Osteoblast (primary cell): Measurements from ENCODE around the gene BIRC6. TPM values are rescaled to one million over a fixed set of nuclear protein-coding genes. Genes with fewer than 3 reads are reported as not detected.
A peak's percentile ranks its signal among the peaks of the same experiment; 100 is the strongest.

ENCODE experiments used
- DNase-seq: peaks from one replicate; pipeline ENCODE4 v3.0.0; 2011; ENCODE audit warnings: low spot score, mixed read lengths; ENCODE audit not compliant: insufficient read length; ENCODE audit errors: missing footprints
- H2AFZ ChIP-seq: 2 replicates; pipeline ENCODE4 v1.6.0; 2011; ENCODE audit warnings: mild to moderate bottlenecking, low read length
- H3K27ac ChIP-seq: 2 replicates; pipeline ENCODE4 v1.5.1; 2011; ENCODE audit warnings: mild to moderate bottlenecking, low read depth, low read length, moderate library complexity
- H3K27me3 ChIP-seq: 2 replicates; pipeline ENCODE4 v1.6.0; 2012; ENCODE audit warnings: mild to moderate bottlenecking, control low read depth, inconsistent platforms, low read length, moderate library complexity; ENCODE audit not compliant: insufficient read depth
- H3K36me3 ChIP-seq: 2 replicates; pipeline ENCODE4 v1.5.1; 2011; ENCODE audit warnings: mild to moderate bottlenecking, low read length, control low read depth, moderate library complexity; ENCODE audit not compliant: insufficient read depth
- H3K4me1 ChIP-seq: 2 replicates; pipeline ENCODE4 v1.5.1; 2011; ENCODE audit warnings: mild to moderate bottlenecking, low read length, control low read depth, moderate library complexity; ENCODE audit not compliant: insufficient read depth
- H3K4me2 ChIP-seq: 2 replicates; pipeline ENCODE4 v1.6.0; 2011; ENCODE audit warnings: mild to moderate bottlenecking, low read length; ENCODE audit not compliant: insufficient read depth
- H3K4me3 ChIP-seq: fragments of 200-600 bp; sonication (generic); 3 replicates; pipeline ENCODE4 v1.5.1; 2012; ENCODE audit warnings: mild to moderate bottlenecking, low read length, inconsistent platforms; ENCODE audit not compliant: insufficient read depth
- H3K79me2 ChIP-seq: 2 replicates; pipeline ENCODE4 v1.6.0; 2012; ENCODE audit warnings: mild to moderate bottlenecking, low read length, control low read depth, inconsistent platforms; ENCODE audit not compliant: insufficient read depth
- H3K9me3 ChIP-seq: 2 replicates; pipeline ENCODE4 v1.5.1; 2011; ENCODE audit warnings: low read depth, low read length, control low read depth
- H4K20me1 ChIP-seq: 2 replicates; pipeline ENCODE4 v1.6.0; 2012; ENCODE audit warnings: mild to moderate bottlenecking, low read length, control low read depth; ENCODE audit not compliant: insufficient read depth
- CTCF ChIP-seq: IDR thresholded peaks from 2 replicates; pipeline ENCODE4 v1.5.1; 2011; ENCODE audit warnings: mild to moderate bottlenecking, low read depth, low read length, moderate library complexity; ENCODE audit errors: extremely low read depth
- total RNA-seq: library from RNA; depleted of rRNA; stranded (reverse); fragments of >200 nt; gene quantifications from 2 replicates; pipeline ENCODE4 v1.2.3, GENCODE V29; 2012

Gene BIRC6
- total RNA-seq, 1 donor: 144 TPM

- Histone ChIP-seq H3K79me2 (no peaks in the 10 kb centered on the region), H3K4me2 (no peak overlapping the region), H2AFZ (no peak overlapping the region), H3K27ac (no peak overlapping the region), H3K27me3 (no peaks in the 10 kb centered on the region), H3K36me3 (peaks cover 7% of the 10 kb centered on the region), H4K20me1 (no peaks in the 10 kb centered on the region), H3K4me1 (no peaks in the 10 kb centered on the region), H3K9me3 (no peaks in the 10 kb centered on the region), H3K4me3 (no peak overlapping the region)
- TF ChIP-seq CTCF: peak; percentile 69
- DNase-seq: peak; percentile 41
These were observed 197.1 kb downstream of the BIRC6 start for GRCh38 chr2:32553829-32554432.

GRCh38 chr2:32558492-32558891, 201.7 kb downstream of the BIRC6 start:
- H3K79me2 ChIP-seq: no peaks in the 10 kb centered on the region
- H3K4me1 ChIP-seq: no peaks in the 10 kb centered on the region
- H2AFZ ChIP-seq: no peak overlapping the region
- no peaks in the 10 kb centered on the region for H3K27me3 ChIP-seq
- H3K9me3 ChIP-seq: no peaks in the 10 kb centered on the region
- peaks cover 12% of the 10 kb centered on the region for H3K36me3 ChIP-seq
- H4K20me1 ChIP-seq: no peaks in the 10 kb centered on the region
- no peak overlapping the region for H3K4me3 ChIP-seq
- no peak for TF ChIP-seq CTCF
- DNase-seq: no peak
- H3K27ac ChIP-seq: no peak overlapping the region
- no peak overlapping the region for H3K4me2 ChIP-seq

DNA sequence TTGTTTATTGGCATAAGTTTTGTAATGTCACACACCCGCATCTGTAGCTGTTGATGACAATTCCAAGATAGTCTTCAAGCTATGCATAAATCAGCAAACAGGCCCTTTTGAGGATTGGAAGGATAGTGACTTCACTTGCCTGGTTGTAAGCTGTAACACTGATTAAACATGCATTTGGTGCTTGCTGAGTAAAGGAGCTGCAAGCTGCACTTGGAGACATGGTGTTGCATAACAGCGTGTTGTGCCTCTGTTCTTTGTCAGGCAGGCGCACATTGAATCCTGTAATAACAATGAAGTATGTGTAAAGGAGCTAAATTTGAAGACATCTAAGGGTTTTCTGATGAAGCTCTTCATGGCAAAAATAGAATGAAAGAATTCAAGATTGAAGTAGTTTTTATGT, 202.3 kb downstream of the BIRC6 start:
- Histone ChIP-seq H3K9me3 (no peaks in the 10 kb centered on the region), H2AFZ (no peak overlapping the region), H3K4me2 (no peak overlapping the region), H3K27me3 (no peaks in the 10 kb centered on the region), H3K27ac (no peak overlapping the region), H3K4me3 (no peak overlapping the region), H3K36me3 (peaks cover 12% of the 10 kb centered on the region), H3K4me1 (no peaks in the 10 kb centered on the region), H4K20me1 (no peaks in the 10 kb centered on the region), H3K79me2 (peaks cover under 1% of the 10 kb centered on the region)
- no peak for TF ChIP-seq CTCF
- DNase-seq: peak; percentile 21

- Histone ChIP-seq H3K36me3 (peaks cover 26% of the 10 kb centered on the region), H3K79me2 (peaks cover 3% of the 10 kb centered on the region), H3K9me3 (peaks cover 2% of the 10 kb centered on the region), H4K20me1 (no peaks in the 10 kb centered on the region), H3K4me3 (no peak overlapping the region), H3K4me1 (no peaks in the 10 kb centered on the region), H3K27ac (no peak overlapping the region), H2AFZ (no peak overlapping the region), H3K27me3 (no peaks in the 10 kb centered on the region), H3K4me2 (no peak overlapping the region)
- no peak for DNase-seq
- no peak for TF ChIP-seq CTCF
These were observed 206.1 kb downstream of the BIRC6 start for GRCh38 chr2:32562906-32563305.
